ENCODE data around the gene DLGAP1.

- TF ChIP-seq BHLHE40 (IDR thresholded peaks at IDR 0.05; ENCODE audit: borderline replicate concordance) (no peak), NFRKB (IDR thresholded peaks at IDR 0.05) (no peak), TARDBP (IDR thresholded peaks at IDR 0.05) (no peak), ELF4 (IDR thresholded peaks at IDR 0.05) (no peak), SUZ12 (IDR thresholded peaks at IDR 0.05) (no peak), ZNF384 (IDR thresholded peaks at IDR 0.05) (no peak), FOXK2 (IDR thresholded peaks at IDR 0.05) (no peak), SP1 (IDR thresholded peaks at IDR 0.05) (no peak), FOXM1 (IDR thresholded peaks at IDR 0.05; ENCODE audit: borderline replicate concordance) (no peak), PKNOX1 (IDR thresholded peaks at IDR 0.05) (no peak), CTBP1 (IDR thresholded peaks at IDR 0.05; ENCODE audit: borderline replicate concordance) (no peak)
Observed at GRCh38 chr18:4260107-4260506, 195.0 kb downstream of the DLGAP1 start.
